HG02798 (cell line): ENCODE data around the gene SLC22A23.

Experiments
- ATAC-seq: cut with Tn5 transposase; IDR thresholded peaks from one replicate; pipeline ENCODE4 v1.9.1; 2021; ENCODE audit warnings: mild to moderate bottlenecking; ENCODE audit not compliant: unreplicated experiment, poor library complexity

Gene SLC22A23

DNA sequence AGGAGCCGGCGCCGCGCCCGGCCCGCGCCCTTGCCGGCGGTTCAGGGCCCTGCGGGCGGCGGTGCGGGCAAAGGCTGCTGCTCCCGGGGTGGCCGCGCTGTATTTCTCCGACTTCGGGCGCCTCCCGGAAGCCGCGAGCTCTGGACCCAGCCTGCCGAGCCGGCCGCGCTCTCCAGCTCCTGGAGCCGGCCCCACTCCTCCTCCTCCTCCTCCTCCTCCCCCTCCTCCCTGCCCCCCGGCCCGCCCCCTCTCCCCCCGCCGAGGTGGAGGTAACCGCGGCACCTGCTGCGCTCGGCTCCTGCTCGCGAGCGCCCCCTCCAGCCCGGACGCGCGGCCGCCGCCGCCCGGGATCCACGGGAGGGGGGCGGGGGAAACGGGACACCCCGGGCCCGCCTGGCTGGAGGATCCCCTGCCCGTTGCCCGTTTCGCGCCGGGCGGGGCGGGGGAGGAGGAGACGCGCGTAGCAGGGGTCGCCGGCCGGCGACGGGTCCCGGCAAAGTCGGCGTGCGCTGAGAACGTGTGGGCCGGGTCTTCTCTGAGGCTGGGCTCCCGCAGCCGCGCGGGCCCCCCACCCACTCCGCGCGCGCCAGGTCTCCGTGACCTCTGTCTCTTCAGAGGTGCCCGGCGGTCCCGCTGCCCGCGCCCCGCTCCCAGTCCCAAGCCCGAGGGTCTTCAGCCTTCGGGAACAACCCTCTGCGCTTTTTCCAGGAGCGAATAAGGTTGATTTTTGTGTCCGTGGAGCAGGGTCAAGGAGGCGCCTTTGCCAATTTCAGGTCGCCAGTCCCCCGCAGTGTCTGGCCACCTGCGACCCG is at the start of gene SLC22A23:
TSS of gene SLC22A23 (minus strand) at position 153 of the 812 bp plus-strand sequence. CDS start 491 bp downstream, outside the sequence.
- ATAC-seq, result no peak

DNA sequence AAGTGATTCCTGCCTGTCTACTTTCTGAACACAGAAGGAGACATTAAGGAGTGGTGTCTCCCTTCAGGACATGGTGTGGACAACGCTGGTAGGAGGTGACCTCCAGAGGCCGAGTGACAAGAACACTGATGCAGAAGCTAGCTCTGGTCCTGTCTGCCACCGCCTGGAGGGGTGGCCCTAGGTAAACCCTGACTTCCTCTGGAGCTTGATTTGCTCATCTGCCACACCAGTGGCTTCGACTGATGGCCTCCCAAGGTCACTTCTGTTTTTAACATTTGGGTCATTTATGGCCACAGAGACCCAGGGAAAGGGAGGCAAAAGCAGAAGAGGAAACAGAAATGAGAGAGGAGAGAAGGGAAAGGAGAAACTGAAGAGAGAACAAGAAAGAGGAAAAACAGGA is 49.4 kb upstream of the SLC22A23 start:
- ATAC-seq, result no peak

GRCh38 chr6:3504938-3505805 is 48.3 kb upstream of the SLC22A23 start:
- ATAC-seq, result no peak

GRCh38 chr6:3504354-3504753 is 47.5 kb upstream of the SLC22A23 start:
- no peak for ATAC-seq

DNA sequence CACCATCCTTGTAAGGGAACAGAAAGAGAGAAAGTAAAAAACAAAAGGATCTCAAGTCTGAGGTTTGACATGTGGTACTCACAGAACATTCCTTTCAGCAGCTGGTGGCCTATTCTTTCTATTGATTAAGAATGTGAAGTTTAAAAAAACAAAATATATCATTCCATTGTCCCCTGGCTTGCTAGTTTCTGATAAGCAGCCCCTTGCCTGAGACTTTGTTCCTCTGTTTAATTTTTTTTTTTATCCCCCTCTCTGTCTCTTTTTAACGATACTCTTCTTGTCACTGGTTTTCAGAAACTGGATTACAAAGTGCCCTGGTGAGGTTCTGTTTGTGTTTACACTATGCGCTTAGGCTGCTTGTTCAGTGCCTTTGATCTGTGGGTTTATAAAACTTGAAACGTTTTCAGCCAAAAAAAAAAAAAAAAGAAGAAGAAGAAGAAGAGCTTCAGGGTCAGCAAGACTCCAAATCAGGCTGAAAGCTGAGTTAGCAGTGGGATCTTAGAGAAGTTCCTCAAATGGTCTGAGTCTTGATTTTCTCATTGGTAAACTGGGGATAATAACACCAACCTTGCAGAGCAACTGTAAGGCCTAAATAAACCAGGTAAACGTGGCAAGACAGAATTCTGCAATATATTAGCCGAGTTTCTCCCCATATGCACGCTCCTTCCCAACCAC is 45.1 kb upstream of the SLC22A23 start:
- no peak for ATAC-seq

- no peak for ATAC-seq
Observed at GRCh38 chr6:3500262-3501014, 43.6 kb upstream of the SLC22A23 start.

DNA sequence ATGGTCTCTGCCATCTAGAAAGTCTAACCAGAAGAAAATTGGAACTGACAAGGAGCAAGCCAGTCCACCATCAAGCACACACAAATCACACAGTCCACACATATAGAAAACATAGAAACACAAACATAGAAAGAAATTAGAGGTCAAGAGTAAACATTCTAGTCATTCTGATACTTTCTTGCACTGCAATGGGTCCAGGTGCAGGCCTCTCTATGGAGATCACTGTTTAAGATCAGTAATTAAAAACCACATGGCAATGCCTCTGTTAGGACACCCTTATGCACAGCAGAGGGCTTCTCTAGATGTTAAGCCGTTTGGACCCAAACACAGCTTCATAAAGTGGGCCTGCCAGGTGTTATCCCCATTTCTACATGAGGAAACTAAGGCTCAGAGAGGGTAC is 42.8 kb upstream of the SLC22A23 start:
- no peak for ATAC-seq

GRCh38 chr6:3496395-3496794 is 39.5 kb upstream of the SLC22A23 start:
- no peak for ATAC-seq

DNA sequence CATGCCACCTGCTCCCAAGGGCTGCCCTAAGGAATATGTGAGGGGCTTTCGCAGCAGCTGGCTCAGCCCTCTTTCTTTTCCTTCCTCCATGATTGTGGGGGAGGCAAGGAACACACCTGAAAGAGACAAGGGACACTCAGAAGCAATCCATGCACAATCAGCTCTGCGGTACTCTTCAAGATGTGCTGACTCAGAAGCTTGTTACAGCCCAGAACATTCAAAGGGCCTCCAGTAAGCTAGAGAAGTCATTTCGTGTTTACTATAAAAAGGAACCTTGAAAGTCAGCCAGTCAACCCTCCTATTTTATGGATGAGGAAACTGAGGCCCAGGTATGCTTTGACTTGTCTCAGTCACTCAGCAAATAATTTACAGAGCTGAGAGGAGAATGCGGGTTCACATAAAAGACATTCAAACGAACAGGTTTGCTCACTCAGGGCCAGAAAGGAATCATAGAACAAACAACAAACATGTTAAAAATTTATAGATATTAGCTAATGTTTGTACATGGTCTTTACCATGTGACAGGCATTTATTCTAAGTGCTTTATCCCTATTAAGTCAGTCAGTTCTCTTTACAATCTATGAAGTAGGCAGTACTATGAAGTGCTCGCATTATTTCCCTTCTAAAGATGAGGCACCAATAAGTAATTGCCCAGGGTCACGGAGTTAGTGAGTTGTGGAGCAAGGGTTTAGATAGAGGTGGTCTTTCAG is 37.7 kb upstream of the SLC22A23 start:
- no peak for ATAC-seq

DNA sequence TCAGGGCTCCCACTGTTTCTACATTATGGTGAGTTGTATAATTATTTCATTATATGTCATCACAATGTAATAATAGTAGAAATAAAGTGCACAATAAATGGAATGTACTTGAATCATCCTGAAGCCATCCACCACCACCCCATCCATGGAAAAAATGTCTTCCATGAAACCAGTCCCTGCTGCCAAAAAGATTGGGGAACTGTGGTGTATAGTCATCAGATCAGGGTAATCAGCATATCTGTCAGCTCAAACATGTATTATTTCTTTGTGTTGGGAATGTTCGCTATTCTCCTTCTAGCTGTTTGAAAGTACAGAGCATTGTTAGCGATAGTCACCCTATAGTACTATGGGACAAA is 33.8 kb upstream of the SLC22A23 start:
- ATAC-seq, result no peak

- ATAC-seq, result no peak
Observed at GRCh38 chr6:3489961-3490624, 33.2 kb upstream of the SLC22A23 start.

- ATAC-seq, result no peak
Observed at GRCh38 chr6:3489027-3489757, 32.3 kb upstream of the SLC22A23 start.

DNA sequence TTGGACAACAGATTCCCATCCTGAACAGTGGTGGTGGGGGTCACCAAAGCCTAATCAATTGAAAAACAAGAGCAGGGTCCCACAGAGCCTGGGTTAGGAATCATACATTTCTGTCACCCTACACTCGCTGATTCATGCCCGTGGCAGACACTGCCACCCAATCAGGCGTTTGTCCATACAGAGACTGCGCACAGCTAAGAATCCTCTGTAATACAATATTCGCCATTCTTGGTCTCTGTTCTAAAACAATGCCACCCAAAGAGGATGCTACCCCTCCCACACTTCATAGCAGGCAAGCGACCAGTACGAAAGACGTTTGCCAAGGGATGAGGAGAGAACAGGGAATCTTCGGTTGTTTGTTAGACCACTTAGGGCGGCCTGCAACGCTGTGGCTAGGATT is 28.1 kb upstream of the SLC22A23 start:
- no peak for ATAC-seq

GRCh38 chr6:3484192-3484591 is 27.3 kb upstream of the SLC22A23 start:
- ATAC-seq, result no peak

GRCh38 chr6:3483675-3484074 is 26.8 kb upstream of the SLC22A23 start:
- no peak for ATAC-seq

- no peak for ATAC-seq
Observed at GRCh38 chr6:3482869-3483268, 26.0 kb upstream of the SLC22A23 start.

DNA sequence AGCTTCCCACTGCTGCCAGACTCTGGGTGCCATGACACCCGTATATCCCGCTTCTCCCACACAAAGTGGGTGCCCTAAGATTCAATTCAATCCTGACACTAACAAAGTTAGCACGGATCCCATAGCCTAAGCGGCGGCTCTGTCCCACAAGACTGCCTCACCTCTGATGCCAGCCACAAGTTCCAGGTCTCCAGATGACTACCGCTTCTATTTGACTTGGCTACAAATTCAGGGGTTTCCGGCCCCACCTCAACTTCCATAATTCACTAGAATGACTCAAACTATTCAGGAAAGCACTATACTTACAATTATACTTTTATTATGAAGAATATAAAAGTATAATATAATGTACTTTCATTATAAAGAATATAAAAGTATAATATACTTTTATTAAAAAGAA is 24.8 kb upstream of the SLC22A23 start:
- no peak for ATAC-seq

DNA sequence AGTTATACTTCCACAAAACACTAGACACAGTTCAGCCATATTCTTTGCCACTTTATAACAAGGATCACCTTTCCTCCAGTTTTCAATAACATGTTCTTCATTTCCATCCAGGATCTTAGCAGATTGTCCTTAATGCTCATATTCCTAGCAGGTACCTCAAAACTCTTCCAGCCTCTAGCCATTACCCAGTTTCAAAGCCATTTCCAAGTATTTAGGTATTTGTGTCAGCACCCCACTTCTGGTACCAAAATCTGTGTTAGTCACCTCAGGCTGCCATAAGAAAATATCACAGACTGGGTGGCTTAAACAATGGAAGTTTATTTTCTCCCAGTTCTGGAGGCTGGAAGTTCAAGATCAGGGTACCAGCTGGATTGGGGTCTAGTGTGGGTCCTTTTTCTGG is 23.2 kb upstream of the SLC22A23 start:
- no peak for ATAC-seq
